Esophagus (tissue), 2 donors: Measurements from ENCODE around the gene PDK4. TPM values are rescaled to one million over a fixed set of nuclear protein-coding genes. Genes with fewer than 3 reads are reported as not detected.
"Not testable (repeated sequence)": the region's sequence is repeated elsewhere in the genome, so short reads cannot be mapped to it uniquely, and the experiment has no call there.

ENCODE experiments used
- H3K27ac ChIP-seq, 2 donors: one replicate each; pipeline ENCODE4 v1.5.1; 2013; ENCODE audit warnings: low read depth in 2 of 2, mild to moderate bottlenecking in 2 of 2, inconsistent platforms in 1 of 2, low read length in 1 of 2, moderate library complexity in 1 of 2
- H3K27me3 ChIP-seq, 2 donors: one replicate each; pipeline ENCODE4 v1.6.1; 2013; ENCODE audit warnings: low read length in 2 of 2, control low read depth in 1 of 2, mild to moderate bottlenecking in 1 of 2; ENCODE audit not compliant: insufficient read depth in 2 of 2, control insufficient read depth in 1 of 2
- H3K36me3 ChIP-seq, 2 donors: one replicate each; pipeline ENCODE4 v1.6.1; 2013; ENCODE audit warnings: low read length in 1 of 2; ENCODE audit not compliant: control insufficient read depth in 2 of 2, insufficient read depth in 2 of 2
- H3K4me1 ChIP-seq, 2 donors: one replicate each; pipeline ENCODE4 v1.6.1; 2013; ENCODE audit warnings: low read length in 1 of 2; ENCODE audit not compliant: control insufficient read depth in 2 of 2, insufficient read depth in 2 of 2
- H3K4me3 ChIP-seq, 2 donors: one replicate each; pipeline ENCODE4 v1.5.1; 2013; ENCODE audit warnings: low read length in 2 of 2, mild to moderate bottlenecking in 2 of 2, low read depth in 1 of 2, moderate library complexity in 1 of 2
- H3K9me3 ChIP-seq, 2 donors: one replicate each; pipeline ENCODE4 v1.6.1; 2013; ENCODE audit warnings: mild to moderate bottlenecking in 2 of 2, low read depth in 1 of 2, low read length in 1 of 2, moderate library complexity in 1 of 2; ENCODE audit not compliant: control insufficient read depth in 2 of 2, insufficient read depth in 1 of 2
- WGBS, 2 donors: extraction: QIAGEN DNeasy Blood & Tissue Kit; methylation state at CpG; one replicate each; pipeline ENCODE4 v1.1.7; 2013; 5-methylcytosine and 5-hydroxymethylcytosine counted together
- polyA plus RNA-seq, 2 donors: library from polyadenylated mRNA; stranded (reverse); fragments of 200-250 nt; gene quantifications; one replicate each; pipeline ENCODE4 v1.2.3, GENCODE V29; 2013
- donor health status: healthy with polysubstance abuse.
- donor health status: Bipolar disorder and iron deficiency.

The PDK4 gene
- polyA plus RNA-seq, 2 donors: 13.3 to 31.7 TPM

DNA sequence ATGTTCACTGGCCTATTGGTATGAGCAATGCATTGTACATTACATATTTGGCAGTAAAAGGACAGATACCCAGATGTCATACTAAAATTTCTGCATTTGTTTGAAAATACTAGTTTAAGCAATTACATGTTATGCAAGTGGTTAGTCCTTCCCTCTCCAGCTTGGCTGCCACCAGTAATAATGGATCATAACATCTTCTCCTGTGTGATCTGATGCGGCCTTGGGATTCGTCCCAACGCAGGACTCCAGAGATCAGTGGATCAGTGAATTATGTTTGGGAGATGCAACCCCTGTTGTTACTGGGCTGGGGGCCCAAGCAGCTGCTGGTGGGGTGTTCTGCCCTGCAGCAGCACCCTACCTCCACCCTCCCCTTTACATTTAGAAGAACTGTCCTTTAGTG lies 11.2 kb upstream of the PDK4 start:
- peaks cover 0 to 5% of the 10 kb centered on the region in 2 donors for H3K9me3 ChIP-seq
- H3K4me3 ChIP-seq: no peak overlapping the region
- no peaks in the 10 kb centered on the region for H3K27me3 ChIP-seq
- WGBS, 2 donors: 82 to 86% methylated on average over 3 of the region's 3 CpGs
- no peaks in the 10 kb centered on the region for H3K36me3 ChIP-seq
- H3K27ac ChIP-seq: peak overlapping the region; percentile 79 to 80
- peaks cover 0 to 4% of the 10 kb centered on the region in 2 donors for H3K4me1 ChIP-seq

- no peaks in the 10 kb centered on the region for H3K27me3 ChIP-seq
- no peaks in the 10 kb centered on the region for H3K36me3 ChIP-seq
- 94 to 98% methylated on average over 21 of the region's 21 CpGs for WGBS, 2 donors
- H3K4me1 ChIP-seq: peaks cover 0 to 4% of the 10 kb centered on the region in 2 donors
- no peak overlapping the region for H3K27ac ChIP-seq
- peaks cover 0 to 5% of the 10 kb centered on the region in 2 donors for H3K9me3 ChIP-seq
- H3K4me3 ChIP-seq: no peak overlapping the region
Observed at GRCh38 chr7:95605275-95605674, 9.0 kb upstream of the PDK4 start.

GRCh38 chr7:95604811-95605210 lies 8.5 kb upstream of the PDK4 start:
- H3K36me3 ChIP-seq, H3K27me3 ChIP-seq, H3K4me3 ChIP-seq, H3K4me1 ChIP-seq, H3K9me3 ChIP-seq, H3K27ac ChIP-seq: not testable (repeated sequence)
- 91 to 93% methylated on average over 3 of the region's 3 CpGs for WGBS, 2 donors

GRCh38 chr7:95604397-95604796 lies 8.1 kb upstream of the PDK4 start:
- H3K27ac ChIP-seq, H3K4me3 ChIP-seq, H3K36me3 ChIP-seq, H3K4me1 ChIP-seq, H3K27me3 ChIP-seq, H3K9me3 ChIP-seq: not testable (repeated sequence)
- 85 to 96% methylated on average over 2 of the region's 2 CpGs for WGBS, 2 donors

DNA sequence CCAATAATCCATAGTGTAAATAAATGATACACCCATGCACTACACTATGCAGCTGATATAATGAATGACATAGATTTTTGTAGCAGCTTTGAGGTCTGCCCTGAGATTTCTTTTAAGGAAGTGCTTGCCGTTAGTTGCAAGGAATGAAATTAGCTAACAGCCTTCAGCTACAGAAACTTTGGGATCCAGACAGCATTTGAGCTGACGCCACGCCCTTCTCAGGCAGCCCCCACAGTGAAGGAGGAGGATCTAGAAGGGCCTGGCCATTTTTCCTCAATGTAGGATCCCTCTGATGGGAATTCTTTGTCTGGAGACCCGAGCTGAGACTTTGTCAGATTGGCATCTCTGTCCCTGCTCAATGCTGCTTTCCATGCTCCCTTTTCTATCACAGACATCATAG lies 6.1 kb upstream of the PDK4 start:
- no peaks in the 10 kb centered on the region for H3K36me3 ChIP-seq
- peaks cover 0 to 5% of the 10 kb centered on the region in 2 donors for H3K9me3 ChIP-seq
- no peak overlapping the region for H3K4me3 ChIP-seq
- 73% methylated on average over 4 of the region's 4 CpGs for WGBS, 2 donors
- H3K27ac ChIP-seq: no peak overlapping the region
- H3K27me3 ChIP-seq: no peaks in the 10 kb centered on the region
- peaks cover 0 to 4% of the 10 kb centered on the region in 2 donors for H3K4me1 ChIP-seq

DNA sequence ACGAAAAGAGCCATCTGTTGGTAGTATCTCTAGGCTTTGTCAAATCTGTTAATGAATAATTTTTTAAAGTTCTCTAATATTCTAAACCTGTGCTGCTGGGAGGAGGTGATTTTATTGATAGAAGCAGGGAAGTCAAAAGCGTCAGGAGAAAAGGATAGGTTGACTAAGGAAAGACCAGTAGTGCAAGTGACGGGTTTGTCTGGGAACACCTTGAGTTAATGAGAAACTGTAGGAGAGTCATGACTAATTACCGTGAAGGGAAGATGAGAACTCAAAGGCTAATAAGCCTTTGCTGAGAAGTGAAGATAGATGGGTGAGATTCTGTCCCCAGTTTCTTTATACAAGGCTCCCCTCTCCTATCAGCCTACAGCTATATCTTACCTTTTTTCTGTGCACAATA lies 5.0 kb upstream of the PDK4 start:
- Histone ChIP-seq H3K27ac (no peak overlapping the region), H3K4me3 (no peak overlapping the region), H3K36me3 (no peaks in the 10 kb centered on the region), H3K9me3 (peaks cover 0 to 5% of the 10 kb centered on the region in 2 donors), H3K4me1 (peaks cover 0 to 4% of the 10 kb centered on the region in 2 donors), H3K27me3 (no peaks in the 10 kb centered on the region)
- 69 to 81% methylated on average over 4 of the region's 4 CpGs for WGBS, 2 donors

DNA sequence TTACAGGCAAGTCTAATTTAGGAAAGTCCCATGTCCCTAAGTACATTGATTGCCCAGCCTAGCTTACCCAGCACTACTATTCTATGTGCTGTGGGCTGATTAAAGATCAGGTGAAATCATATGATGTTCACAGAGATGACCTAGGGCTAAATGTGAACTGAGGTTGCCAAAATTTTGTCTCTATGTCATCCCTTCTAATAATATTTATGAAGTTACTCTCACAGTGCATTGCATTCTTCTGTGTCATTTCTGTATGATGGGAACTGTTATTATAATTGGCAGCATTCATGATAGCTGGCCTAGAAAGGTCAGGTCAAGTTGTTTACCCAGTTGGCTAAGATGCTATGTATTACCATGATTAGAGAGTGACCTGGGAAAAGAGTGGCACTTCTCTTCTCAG lies 2.8 kb upstream of the PDK4 start:
- no peak overlapping the region for H3K27ac ChIP-seq

GRCh38 chr7:95598511-95598910 lies 2.2 kb upstream of the PDK4 start:
- no peaks in the 10 kb centered on the region for H3K36me3 ChIP-seq
- H3K27me3 ChIP-seq: no peaks in the 10 kb centered on the region
- WGBS, 2 donors: 31 to 47% methylated on average over 1 of the region's 1 CpG
- peaks cover 0 to 3% of the 10 kb centered on the region in 2 donors for H3K4me1 ChIP-seq
- H3K9me3 ChIP-seq: no peaks in the 10 kb centered on the region
- H3K27ac ChIP-seq: no peak overlapping the region
- no peak overlapping the region for H3K4me3 ChIP-seq

More for the DNA sequence above, 2.8 kb upstream of the PDK4 start:
- Histone ChIP-seq H3K4me1 (peaks cover 0 to 3% of the 10 kb centered on the region in 2 donors), H3K36me3 (no peaks in the 10 kb centered on the region), H3K27me3 (no peaks in the 10 kb centered on the region), H3K4me3 (no peak overlapping the region), H3K9me3 (no peaks in the 10 kb centered on the region)

DNA sequence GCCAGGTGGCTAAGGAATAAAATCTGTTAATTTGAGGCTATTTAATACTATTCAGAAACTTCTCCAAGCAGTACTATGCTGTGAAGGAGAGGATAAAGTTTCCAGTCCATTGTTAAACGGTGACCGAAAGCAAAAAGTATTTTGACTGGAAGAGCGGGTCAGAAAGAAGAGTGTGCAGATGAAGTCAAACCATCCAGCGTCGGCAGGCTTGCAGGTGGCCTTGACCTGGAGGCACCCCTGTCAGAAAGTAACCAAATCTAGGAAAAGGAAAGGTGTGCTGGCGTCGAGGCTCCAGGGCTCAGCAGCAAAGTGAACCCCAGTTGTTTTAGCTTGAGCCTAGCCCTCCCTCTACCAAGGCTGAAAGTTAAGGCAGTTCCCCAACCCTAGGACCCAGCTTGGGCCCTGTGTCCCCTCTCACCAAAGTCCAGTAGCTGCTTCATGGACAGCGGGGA lies 544 bp downstream of the PDK4 start:
- peak overlapping the region; percentile 87 to 88 for H3K27ac ChIP-seq
- H3K4me3 ChIP-seq: peak overlapping the region; percentile 53 to 72
- peaks cover 0 to 5% of the 10 kb centered on the region in 2 donors for H3K4me1 ChIP-seq
- WGBS, 2 donors: 29 to 32% methylated on average over 8 of the region's 8 CpGs
- no peaks in the 10 kb centered on the region for H3K27me3 ChIP-seq
- no peaks in the 10 kb centered on the region for H3K9me3 ChIP-seq
- H3K36me3 ChIP-seq: no peaks in the 10 kb centered on the region

GRCh38 chr7:95594185-95594584 lies 2.1 kb downstream of the PDK4 start:
- H3K36me3 ChIP-seq: no peaks in the 10 kb centered on the region
- H3K27ac ChIP-seq: no peak overlapping the region
- H3K27me3 ChIP-seq: no peaks in the 10 kb centered on the region
- H3K9me3 ChIP-seq: no peaks in the 10 kb centered on the region
- peak overlapping the region in 1 of 2 donors; percentile 33 for H3K4me3 ChIP-seq
- H3K4me1 ChIP-seq: peaks cover 0 to 5% of the 10 kb centered on the region in 2 donors
